Activated gamma-delta T cell treated with anti-CD3 and anti-CD28 coated beads, Interleukin-2, amount 50 U/mL, for 16 hours (primary cell): ENCODE data around the gene KRTAP10-3.

Source experiments
- DNase-seq: peaks from one replicate; pipeline ENCODE4 v3.0.0-alpha.2; 2020; ENCODE audit warnings: low read depth

The KRTAP10-3 gene

DNA sequence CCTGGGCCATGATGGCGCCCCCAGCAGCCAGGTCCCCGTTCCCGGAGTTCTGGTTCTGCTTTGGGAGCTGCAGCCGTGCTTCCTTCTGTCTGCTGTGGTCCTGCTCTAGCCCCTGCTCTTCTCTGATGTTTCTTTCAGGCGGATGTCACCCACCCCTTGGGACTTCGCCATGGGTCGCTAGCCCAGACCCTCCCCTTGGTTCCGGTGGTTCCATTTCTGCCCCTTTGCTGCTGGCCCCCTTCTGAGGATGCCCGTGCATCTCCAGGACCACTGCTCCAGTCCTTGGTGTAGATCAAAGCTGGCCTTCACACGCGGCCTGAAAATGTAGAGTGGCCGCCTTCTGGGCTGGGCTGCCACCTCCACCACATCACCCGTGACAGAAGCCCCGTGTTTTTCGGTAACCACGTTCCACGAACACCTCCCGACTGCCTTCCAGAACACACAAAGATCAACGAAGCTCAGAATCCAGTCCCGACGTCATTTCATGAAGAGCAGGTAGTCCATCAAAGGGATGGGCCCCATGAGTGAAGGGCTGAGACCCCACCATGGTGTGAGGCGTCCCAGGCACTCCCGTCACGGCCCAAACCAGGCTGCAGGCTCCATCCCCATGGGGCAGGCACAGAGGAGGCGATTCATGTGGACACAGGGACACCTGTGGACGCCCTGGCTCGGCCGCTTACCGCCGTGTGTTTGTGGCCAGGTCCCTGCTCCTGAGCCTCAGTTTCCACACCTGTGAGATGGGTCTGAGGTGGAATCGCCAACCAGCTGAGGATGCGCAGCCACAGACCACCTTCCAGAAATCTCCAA lies 43.0 kb downstream of the KRTAP10-3 start:
- no peak for DNase-seq

- no peak for DNase-seq
Observed at GRCh38 chr21:44514746-44515358, 43.7 kb downstream of the KRTAP10-3 start.

DNA sequence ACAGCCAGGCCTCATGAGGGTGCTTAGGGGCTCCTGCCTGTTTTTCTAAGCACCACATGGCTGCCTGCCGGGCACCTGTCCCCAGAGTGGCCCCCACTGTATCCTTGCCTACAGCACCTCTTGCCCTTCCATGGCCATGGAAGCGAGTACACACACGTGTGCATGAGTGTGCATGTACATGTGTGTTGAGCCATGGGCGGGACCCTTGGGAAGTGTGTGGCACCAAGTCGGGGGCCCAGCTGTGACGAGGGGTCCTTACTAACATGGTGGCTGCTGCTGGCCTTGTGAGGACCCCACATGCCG lies 44.4 kb downstream of the KRTAP10-3 start:
- no peak for DNase-seq

DNA sequence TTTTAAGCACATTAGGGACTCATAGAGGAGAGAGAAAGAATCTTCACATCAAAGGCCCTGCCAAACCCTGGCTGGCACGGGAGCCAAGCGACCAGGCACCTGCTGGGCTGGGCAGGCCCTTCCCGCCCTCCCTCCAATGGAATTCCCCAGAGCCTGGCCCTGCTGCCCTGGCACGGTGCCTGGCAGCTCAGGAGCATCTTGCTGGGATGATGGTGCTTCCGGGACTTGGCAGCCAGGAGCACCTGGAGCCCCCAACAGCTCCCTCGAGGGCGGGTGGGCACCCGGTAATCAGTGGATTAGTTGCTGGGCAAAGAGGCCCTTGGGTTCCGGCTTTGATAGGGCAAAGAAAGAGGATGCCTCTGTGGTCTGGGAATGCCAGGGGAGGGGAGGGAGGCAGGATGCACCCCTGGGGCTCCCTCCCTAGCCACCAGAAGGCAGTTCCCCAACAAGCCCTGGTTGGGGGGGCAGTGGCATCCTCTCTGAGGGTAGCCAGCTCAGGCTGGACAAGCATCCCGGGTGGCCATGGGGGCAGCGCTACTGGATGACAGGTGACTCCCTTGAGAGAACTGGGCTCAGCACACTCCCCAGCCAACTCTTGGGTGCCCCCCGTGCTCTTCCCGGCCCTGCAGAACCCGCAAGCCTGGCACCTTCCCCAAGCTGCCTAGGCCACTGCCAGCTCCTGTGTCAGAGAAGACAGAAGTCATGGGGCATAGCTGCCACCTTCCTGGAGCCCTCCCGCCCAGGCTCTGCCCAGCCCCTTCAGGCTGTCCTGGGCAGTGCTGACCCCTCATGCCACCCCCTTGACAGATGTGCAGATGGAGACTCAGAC lies 45.0 kb downstream of the KRTAP10-3 start:
- DNase-seq: no peak

DNA sequence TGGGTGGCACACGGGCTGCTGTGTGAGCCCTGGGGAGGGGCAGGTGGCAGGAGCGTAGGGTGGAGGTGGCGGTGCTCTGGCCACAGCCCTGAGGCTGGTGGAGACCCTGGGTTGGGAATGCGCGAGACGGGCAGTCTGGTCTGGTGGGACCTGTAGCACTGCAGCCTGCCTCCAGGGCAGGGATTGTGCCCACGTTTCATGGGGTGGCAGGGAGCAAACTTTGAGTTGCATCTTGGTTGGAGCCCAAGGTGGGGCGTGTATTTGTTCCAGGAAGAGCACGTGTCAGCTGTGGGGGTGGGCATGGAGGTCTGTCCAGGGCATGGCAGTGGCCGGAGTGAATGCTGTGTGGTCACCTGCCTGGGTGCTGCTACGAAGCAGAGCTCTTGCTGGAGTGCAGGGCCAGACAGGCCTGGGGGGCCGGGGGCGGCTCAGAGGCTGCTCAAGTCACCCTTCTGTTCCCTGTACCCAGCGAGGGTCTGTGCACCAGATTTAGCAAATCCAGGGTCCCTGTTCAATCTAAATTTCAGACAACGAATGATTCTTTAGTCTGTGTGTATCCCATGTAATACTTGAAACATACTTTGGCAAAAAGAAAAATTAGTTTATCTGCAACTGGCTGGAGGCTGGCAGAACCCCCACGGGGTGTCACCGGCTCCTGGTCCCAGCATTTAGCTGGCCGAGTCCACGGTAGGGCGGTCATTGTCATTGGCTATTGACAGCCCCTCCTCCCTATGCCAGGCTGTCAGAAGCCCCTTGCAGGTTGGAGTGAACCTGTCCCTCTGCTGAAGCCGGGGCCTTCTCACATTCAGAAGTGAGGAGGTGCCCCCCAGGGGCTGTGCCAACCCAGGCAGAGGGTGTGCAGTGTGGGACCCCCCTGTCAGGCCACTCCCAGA lies 45.9 kb downstream of the KRTAP10-3 start:
- DNase-seq: no peak

GRCh38 chr21:44511938-44512275 lies 46.7 kb downstream of the KRTAP10-3 start:
- DNase-seq: no peak

DNA sequence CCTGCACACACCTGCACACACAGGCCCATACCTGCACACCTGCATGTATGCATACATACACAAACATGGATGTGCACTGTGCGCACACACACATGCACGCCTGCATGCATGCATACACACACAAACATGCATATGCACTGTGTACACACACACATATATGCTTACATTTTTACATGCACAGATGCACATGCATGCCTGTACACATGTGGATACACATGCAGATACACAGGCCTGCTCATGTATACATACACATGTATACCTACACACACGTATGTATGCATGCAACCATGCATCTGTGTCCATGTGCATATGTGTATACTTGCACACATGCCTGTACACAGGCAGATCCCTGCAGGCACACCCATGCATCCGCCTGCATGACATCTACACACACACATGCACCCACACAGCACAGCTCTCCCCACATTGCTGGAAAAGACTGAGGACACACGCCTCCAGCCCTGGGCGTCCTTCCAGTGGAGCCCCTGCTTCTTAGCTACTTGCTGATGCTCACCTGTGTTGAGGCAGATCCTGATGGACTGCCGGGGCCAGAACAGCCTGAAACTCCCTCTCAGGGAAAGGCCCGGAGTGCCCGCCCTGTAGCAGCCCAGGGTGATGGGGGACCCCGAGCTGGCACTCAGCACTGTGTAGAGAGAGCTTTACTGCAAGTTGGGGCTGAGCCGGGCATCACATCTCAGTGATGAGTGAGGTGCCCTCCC lies 47.2 kb downstream of the KRTAP10-3 start:
- DNase-seq: no peak

DNA sequence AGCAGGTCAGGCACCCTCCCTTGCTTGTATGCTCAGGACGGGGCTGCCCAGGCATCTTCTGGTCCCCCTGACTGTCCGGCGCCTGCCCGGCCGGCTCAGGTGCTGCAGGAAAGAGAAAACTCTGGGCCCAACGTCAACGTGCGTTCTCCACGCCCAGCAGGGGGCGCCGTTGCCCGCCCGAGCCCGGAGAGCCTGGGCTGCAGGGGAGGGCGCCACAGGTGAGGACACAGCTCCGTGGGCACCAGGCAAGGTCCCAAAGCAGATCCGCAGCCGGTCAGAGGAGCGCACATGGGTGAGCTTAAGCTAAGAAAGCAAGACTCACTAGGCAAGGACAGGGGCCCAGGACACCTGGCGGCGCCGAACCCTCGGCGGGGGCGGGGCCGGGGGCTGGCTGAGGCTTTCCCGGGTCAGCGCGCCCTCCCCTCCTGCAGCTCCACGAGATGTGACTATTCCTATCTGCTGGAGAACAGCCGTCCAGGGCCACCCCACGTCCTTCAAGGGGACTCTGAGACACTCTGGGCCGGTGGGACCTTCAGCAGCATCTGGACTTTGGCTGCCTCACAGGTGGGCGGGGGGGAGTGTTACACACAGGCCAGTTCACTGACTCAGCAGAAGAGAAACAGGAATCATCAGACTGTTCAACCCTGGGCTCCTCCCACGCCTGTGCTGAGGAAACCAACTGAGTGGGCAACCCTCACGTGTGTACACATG lies 47.9 kb downstream of the KRTAP10-3 start:
- DNase-seq: peak; percentile 73

DNA sequence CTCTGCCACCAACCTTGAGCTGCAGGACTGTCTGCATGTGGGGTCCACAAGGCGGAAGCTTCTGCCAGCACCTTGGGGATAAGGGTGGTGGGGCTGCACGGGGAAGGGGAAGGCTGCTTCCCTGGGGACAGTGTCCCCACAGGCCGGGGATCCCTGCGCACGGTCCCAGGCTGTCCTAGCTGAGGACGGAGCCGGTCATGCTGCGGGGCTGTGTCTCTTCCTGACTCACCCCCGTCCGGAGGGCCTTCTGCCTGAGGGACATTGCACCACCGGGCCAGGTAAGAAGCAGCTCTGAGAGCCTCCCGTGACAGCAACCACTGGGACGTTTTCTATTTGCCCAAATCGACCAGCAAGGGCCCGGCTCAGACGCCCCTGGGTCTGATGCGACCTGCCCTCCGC lies 48.5 kb downstream of the KRTAP10-3 start:
- no peak for DNase-seq

DNA sequence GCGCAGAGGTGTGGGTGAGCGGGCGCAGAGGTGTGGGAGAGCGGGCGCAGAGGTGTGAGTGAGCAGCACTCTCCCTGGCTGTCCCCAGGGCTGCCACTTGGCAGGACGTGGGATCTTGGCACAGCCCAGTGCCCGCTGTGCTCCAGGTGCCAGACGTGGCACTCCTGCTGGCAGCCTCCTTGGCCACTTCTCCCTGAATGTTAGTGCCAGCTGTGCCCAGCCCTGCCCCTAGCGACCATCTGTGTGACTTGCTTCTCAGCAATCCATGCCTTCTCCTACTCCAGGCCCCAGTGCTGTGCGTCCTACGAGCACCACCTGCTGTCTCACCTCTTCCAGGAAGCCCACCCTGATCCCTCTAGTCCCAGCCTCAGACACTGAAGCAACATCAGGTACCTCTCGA lies 49.1 kb downstream of the KRTAP10-3 start:
- DNase-seq: no peak

GRCh38 chr21:44508711-44509445 lies 49.7 kb downstream of the KRTAP10-3 start:
- no peak for DNase-seq

- no peak for DNase-seq
Observed at GRCh38 chr21:44508426-44508710, 50.2 kb downstream of the KRTAP10-3 start.
